Right ventricle myocardium inferior (tissue), 1 donor: ENCODE data around the gene CLEC16A. TPM values are rescaled to one million over a fixed set of nuclear protein-coding genes. Genes with fewer than 3 reads are reported as not detected.

Experiments used
- ATAC-seq: fragments of 200-7000 bp; cut with Tn5 transposase; one replicate; pipeline ENCODE4 v1.9.1; 2020; ENCODE audit warnings: mild to moderate bottlenecking, moderate library complexity
- DNase-seq: peaks from one replicate; pipeline ENCODE4 v3.0.0; 2021; ENCODE audit errors: missing footprints
- intact Hi-C: fragments of 100-400 bp; cut with DNase I; formaldehyde crosslinking; loops from one replicate; pipeline ENCODE4 v1.11.0; 2022
- total RNA-seq: library from RNA; stranded (reverse); fragmentation: NEBNext Ultra II Directional; extraction: Animal tissue kit (Norgen Biotek cat#: 25700); gene quantifications from one replicate; pipeline ENCODE4 v1.2.1, GENCODE V29; 2021
- donor health status: DM: no; HTN: yes; CAD: no; lungs with severe emphysema.

The CLEC16A gene
- total RNA-seq, 1 donor from 2014 or later: 23.0 TPM

DNA sequence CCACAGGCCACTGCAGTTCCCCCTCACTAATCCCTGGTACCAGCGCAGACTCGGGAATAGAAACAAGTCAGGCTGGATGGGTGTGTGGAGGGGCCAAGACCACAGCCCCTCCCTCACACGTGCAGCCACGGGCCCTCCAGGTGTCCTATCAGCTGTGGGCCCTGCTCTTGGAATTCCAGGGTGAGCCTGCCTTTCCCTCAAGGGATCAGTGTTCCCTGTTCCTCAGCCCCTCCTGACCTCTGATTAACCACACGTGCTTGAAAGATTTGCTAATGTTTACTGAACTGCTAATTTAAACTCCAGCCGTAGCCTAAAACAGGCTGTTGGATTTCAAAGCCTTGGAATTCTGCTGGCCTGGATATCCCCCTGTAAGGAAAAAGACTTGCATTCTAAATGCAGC lies 165.2 kb downstream of the CLEC16A start:
- intact Hi-C loops: no loop called here
- DNase-seq: no peak
- ATAC-seq: no peak

DNA sequence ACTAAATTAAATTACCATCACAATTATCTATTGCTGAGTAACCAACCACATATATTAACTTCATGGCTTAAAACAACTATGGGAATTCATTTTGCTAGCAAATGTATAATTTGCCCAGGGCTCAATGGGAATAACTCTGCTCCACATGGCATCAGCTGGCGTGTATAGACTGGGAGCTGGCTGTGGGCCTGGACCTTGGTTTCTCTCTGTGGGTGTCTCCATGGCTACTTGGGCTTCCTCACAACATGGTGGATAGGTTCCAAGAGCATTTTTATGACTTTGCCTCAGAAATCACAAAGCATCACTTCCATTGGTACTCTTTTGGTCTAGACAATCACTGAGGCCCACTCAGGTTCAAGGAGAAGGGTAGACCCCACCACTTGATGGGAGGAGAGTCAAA lies 166.8 kb downstream of the CLEC16A start:
- intact Hi-C loops: no loop called here
- no peak for DNase-seq
- ATAC-seq: no peak

DNA sequence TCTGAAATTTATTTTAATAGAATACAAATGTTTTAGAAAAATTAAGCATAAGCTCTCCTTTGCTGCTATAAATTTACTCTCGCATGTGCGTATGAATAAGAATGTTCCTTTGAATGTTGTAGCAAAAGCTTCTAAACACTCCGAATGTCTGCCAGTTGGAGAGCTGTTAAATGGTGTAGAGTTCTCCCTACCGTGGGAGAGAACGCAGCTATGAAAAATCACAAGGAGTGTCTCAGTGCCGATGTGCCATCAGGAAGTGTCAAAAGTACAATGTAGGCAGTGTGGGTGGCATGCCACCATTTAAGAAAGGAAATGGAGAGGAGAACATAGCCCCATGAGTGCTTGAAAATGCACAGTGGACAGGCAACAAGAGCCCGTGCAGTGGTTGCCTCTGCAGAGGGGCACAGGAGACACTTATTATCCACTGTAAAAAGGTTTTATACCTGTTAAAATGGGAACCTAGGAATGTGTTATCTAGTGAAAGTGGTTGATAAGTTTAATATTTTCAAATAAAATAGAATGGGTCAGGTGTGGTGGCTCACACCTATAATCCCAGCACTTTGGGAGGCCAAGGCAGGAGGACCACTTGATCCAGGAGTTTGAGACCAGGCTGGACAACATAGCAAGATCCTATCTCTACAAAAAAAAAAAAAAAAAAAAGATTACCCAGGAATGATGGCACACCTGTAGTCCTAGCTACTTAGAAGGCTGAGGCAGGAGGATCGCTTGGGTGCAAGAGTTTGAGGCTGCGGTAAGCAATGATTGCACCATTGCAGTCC lies 167.7 kb downstream of the CLEC16A start:
- ATAC-seq (no peak), DNase-seq (no peak)
- intact Hi-C loops: no loop called here

DNA sequence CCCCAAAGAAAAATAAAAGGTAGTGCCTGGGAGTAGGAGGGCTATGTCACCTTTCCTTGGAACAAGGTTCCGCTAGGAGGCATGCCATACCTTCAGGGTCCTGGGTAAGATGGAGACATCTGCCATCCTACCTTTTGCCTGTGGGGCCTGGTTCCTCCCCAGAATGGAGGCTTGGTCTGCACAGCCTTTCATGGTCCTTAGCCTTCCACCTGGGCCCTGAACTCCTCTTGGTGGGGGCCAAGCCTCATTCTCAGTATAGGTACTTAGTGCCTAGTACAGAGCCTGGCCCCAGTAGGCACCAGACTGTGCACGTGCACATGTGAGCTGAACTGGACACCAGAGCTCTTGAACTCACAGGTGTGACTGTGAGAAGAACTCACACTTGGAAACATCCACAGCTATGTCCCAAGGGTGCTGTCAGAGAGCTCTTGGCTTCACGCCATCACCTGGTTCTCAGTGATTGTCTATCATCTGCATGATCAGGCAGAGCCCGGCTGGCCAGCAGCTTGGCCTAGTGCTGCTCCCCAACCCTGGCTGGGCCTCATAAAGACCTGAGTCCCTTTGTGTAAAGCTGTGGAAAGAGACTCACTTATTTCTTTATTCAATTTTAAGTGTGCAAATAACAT lies 168.5 kb downstream of the CLEC16A start:
- DNase-seq (no peak), ATAC-seq (no peak)
- intact Hi-C loops: no loop called here

DNA sequence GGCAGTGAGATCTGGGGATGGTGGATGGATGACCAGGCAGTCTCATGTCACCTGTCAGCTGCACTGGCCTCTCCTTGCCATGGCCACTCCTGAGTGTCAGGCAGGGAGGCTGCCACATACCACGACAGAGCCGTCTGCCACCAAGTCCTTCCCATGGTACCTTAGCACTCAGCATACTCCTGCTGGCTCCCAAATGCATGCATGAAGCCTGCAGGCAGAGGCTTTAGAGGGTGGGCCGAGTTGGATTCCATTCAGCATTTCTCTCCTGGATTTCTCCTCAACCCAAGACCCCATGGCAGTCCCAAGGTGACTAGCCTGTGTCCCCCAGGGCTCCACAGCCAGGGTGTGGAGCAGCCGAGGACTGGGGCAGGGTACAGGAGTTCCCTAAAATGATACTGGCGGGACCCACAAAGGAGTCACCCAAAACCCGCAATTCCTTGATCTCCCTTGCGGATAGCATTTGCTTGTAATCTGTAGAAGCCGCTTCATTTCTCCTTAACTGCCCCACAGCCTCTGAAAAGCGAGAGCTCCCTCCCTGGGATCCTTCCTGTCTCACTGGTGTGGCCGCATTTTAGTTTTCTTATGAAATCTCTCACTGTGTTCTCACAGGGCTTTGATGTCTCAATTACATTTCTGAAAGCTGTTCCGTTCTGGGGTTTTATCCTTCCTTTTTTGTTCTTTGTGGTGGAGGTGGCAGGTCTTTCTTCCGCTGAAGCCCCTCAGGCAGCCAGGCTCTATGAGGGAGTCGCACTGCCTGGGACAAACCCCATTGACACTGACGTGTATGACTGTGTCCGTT lies 170.2 kb downstream of the CLEC16A start:
- no peak for ATAC-seq
- intact Hi-C loops: no loop called here
- no peak for DNase-seq

DNA sequence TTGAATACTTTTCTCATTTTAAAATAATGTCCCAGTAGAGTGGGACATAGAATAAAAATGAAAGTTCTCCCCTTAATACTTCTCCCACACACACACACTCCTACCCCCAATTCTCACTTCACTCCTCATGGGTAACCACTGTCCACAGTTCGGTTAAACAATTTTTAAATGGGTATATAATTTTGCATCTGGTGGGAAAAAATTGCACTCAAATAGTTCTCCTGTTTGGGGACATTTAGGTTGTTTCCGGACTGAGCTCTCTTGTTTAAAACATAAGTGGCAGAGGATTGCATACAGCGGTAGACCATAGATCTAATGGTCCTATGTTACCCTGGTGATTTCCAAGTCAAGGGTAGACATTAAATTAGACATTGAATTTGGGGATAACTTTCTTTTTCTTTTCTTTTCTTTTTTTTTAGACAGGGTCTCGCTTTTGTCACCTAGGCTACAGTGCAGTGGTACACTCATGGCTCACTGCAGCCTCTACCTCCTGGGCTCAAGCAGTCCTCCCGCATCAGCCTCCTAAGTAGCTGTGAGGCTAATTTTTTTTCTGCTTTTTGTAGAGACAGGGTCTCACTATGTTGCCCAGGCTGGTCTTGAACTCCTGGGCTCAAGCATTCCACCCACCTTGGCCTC lies 173.3 kb downstream of the CLEC16A start:
- DNase-seq (no peak), ATAC-seq (no peak)
- intact Hi-C loops: no loop called here

DNA sequence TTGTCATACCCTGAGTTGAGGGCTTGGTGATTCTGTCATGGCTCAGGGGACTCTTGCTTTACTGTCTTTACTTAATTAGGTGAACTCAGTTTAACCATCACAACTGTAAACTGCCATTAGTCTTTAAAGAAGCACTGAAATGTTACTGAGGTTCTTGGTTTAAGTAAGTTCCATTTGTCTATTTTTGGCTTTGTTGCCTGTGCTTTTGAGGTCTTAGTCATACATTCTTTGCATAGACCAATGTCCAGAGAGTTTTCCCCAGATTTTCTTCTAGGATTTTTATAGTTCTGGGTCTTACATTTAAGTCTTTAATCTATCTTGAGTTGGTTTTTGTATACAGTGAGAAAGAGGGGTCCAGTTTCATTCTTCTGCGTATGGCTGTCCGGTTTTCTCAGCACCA lies 174.1 kb downstream of the CLEC16A start:
- intact Hi-C loops: no loop called here
- DNase-seq (no peak), ATAC-seq (no peak)

DNA sequence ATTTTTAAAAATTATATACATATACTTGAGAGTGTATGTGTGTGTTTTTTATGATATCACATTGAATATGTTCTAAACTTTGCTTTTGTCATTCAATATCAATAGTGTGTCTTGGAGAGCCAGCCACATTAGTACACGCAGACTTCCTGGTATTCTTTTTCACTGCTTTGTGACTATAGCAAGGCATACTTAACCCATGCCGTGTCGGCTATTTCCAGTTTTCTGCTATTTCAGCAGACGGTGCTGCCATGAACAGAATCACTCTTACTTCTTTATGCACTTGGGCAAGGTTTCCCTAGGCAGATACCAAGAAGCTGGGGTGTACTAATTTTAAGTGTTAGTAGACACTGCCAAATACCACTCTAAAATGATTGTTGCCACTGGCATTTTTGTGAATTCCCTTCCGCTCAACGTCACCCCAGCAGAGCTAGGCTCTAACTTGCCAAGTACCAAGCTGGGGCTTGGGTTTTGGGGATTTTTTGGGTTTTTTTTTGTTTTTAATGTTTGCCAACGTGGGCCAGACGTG lies 176.8 kb downstream of the CLEC16A start:
- ATAC-seq (no peak), DNase-seq (no peak)
- intact Hi-C loops: no loop called here

DNA sequence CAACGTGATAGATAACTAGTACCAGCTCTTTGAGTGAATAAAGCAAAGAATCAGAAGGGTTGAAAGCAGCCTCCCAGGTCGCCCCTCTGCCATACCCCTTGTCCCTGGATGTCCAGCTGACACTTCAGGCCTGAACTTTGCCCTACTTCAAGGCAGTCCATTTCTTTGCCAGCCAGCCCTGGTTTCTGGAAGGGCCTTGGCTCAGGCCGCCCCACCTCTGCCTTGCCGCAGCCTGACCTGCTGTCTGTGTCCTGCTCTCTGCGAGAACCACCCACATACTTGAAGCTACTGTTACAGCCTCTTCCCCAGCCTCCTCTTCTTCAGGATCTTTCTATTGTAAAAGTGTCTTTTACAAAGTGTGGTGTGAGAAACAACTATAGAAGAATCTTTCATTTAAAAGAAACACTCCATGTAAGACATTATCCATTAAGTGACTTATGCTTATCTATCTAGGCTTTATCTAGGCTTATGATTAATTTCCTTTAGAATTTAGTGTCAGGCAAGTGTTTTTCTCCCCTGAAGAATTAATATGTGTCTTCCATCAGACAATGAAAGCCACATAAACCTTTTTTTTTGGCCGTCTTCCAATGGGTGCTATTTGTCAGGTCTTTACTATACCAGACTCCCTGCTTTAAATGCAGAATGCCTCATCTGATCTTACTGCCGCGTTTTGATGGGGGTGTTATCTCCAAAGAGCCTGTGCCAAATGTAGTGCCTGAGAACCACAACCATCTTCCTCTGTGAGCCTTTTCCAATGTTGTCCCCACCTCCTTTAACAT lies 177.7 kb downstream of the CLEC16A start:
- ATAC-seq (peak; percentile 42), DNase-seq (no peak)
- intact Hi-C loops: no loop called here

DNA sequence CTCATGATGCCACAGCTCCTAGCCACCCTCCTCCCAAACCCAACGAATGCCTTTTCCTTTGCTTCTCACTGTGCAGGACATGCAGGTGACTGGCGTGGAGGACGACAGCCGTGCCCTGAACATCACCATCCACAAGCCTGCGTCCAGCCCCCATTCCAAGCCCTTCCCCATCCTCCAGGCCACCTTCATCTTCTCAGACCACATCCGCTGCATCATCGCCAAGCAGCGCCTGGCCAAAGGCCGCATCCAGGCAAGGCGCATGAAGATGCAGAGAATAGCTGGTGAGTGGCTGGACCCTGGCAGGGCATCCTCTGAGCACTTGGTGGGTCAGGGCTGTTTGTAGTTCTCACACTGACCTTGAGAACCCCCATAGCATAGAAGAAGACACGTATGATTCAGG lies 179.3 kb downstream of the CLEC16A start:
- intact Hi-C loops: no loop called here
- ATAC-seq: no peak
- DNase-seq: no peak

DNA sequence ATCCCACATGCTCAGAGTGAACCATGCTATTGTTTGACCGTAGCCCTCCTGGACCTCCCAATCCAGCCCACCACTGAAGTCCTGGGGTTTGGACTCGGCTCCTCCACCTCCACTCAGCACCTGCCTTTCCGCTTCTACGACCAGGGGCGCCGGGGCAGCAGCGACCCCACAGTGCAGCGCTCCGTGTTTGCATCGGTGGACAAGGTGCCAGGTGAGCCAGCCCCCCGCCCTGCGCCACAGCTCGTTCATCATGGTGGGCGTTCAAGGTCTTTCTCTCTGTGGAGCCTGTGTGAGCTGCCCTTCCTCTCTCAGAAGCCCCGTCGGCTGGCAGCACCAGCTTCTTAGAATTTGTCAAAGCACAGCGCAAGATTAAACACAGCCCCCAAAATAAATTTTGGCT lies 181.6 kb downstream of the CLEC16A start:
- intact Hi-C loops: no loop called here
- DNase-seq: no peak
- no peak for ATAC-seq

DNA sequence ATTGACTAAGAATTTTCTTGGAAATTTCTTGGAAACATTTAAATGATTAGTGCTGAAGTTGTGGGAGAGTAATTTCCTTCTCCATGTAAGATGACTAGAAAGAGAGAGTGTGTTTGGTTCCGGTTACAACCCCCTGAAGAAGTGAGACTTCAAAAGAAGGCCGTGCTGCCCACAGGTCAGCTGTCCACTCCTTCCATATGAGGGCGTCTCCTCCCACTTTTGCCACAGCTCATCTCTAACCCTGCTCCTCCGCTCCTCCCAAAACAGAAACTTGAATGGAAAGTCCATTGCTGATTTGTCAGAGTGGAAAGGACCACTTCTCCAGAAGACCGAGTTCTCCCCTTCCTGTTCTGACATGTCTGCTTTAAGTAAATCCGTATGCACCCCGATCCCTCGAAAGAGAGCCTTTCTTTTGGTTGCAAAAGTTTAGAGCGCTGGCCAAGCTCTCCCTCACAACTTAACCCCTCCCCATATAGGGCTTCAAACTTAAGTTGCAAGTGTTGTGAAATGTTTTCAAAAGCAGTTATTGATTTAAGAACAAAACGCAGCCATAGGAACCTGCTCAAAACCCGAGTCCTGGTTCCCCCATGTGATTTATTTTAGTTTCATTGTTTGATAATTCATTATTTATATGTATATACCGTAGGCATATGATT lies 182.2 kb downstream of the CLEC16A start:
- intact Hi-C loops: no loop called here
- DNase-seq (no peak), ATAC-seq (no peak)

DNA sequence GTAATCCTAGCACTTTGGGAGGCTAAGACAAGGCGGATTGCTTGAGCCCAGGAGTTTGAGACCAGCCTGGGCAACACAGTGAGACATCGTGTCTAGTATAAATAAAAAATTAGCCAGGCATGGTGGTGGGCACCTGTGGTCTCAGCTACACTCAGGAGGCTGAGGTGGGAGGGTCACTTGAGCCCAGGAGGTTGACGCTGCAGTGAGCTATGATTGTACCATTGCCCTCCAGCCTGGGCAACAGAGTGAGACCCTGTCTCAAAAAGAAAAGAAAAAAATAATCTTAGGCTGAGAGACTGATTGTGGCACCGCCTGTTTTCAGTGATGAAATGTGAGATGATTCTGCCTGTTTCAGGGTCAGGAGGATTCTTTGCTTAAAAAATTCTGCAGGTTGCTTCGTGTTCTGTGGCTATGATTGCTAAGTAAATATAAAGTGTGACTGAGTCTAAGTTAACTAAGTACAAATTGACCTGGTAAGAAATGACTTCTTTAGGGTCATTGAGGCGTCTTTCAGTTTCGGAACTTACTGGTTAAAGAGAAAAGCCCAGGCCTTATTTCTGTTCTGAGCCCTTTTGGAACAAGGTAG lies 183.3 kb downstream of the CLEC16A start:
- DNase-seq (no peak), ATAC-seq (no peak)
- intact Hi-C loops: no loop called here

DNA sequence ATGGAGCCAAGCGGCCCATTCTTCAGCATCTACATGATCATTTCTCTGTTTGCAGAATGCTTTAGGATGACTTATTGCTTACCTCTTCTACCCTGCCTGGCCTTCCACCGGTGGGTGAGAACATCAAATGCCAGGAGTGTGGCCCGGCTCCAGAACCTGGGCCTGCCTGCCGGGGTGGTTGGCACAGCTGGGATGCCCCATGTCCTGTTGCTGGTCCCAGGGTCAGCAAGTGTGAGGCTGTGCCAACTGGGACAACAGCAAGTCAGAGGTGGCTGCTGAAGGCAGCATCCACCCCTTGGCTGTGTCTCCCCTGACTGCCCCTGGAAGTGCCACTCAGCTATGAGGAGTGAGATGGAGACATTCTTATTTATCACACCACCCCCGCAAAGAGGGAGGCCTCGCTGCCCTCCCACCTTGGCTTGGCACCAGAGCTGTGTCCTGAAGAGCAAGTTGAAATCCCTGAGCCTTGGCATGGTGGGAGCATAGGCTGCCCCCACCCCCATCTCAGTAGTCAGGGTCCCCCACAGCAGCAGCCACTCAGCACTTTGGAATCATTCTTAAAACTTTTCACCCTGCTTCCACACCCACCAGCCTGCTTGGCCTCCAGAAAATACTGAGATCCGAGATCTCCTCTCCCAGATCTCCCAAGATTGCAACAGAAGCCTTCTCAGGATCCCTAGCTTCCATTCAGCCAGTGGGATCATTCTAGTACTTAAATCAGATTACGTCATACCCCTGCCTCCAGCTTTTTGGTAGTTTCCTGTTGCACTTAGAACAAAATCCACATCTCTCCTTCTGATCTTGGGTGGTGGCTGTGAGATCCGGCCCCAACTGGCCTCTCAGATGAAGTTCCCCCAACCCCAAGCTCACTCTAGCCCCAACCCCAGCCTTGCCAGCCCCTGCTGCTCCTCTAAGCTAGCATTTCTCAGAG lies 184.1 kb downstream of the CLEC16A start:
- DNase-seq (no peak), ATAC-seq (peak; percentile 88)
- intact Hi-C loops: no loop called here

DNA sequence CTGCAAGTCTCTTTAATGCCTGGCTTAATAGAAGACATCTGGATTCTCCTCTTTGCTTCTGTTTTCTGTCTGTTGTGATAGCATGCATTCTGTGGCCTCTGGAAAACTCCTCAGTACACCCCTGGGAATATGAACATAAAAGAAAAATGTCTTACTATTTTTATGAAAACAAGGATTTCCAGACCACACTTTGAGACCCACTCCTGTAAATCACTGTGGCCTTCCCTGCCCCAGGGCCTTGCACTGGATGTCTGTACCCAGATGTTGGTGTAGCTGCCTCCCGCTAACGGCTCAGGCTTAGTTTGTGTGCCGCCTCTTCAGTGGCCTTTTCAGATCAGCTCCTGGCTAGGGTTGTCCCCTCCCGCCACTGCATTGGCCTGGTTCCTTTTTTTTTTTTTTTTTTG lies 185.0 kb downstream of the CLEC16A start:
- no peak for ATAC-seq
- intact Hi-C loops: no loop called here
- no peak for DNase-seq

DNA sequence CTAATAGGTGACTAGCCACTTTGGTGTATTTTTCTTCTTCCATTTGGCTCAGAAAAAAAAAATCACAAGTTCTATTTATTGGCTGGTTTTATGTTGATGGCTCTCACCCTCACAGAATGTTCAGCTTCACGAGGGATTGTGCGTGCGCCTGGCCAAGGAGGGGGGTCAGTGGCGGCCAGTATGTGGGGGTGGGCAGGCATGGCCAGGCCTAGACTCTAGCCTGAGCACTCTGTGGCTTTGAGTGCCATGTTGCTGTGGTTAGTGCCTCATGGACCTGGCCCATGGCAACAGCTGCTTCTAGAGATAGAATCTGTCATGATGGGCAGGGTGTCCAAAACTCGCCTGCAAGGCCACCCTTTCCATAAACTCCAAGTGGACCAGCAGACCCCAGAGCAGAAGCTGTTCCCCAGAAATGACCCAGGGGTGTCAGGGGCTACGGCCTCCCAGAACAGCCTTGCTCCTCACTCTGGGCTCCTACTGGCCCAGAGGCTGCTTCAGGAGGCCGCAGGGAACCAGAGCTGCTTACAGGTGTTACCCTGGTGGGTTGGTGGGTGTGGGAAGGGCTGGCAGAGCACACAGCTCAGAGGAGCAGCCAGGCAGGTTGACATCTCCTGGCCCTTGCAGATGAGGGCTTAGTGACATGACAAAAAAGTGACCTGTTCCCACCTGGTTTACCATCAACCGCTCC lies 186.8 kb downstream of the CLEC16A start:
- ATAC-seq: no peak
- intact Hi-C loops: no loop called here
- DNase-seq: no peak
